Endothelial cell of hepatic sinusoid (primary cell): ENCODE data around the gene PPP4R4.

ENCODE experiments used
- in situ Hi-C: cut with HindIII; loops from 2 replicates; pipeline ENCODE4 v1.10.0; 2017; ENCODE audit warnings: low sequenced_read_pairs

PPP4R4 gene

GRCh38 chr14:94304243-94304642 is 130.1 kb downstream of the PPP4R4 start:
- in situ Hi-C loops = no loop called here

GRCh38 chr14:94305620-94306019 is 131.5 kb downstream of the PPP4R4 start:
- in situ Hi-C loops = no loop called here

GRCh38 chr14:94306047-94306978 is 132.2 kb downstream of the PPP4R4 start:
- in situ Hi-C loops = no loop called here

- in situ Hi-C loops = no loop called here
Observed at GRCh38 chr14:94307410-94307992, 133.4 kb downstream of the PPP4R4 start.

GRCh38 chr14:94309721-94310120 is 135.6 kb downstream of the PPP4R4 start:
- in situ Hi-C loops = no loop called here

- in situ Hi-C loops = no loop called here
Observed at GRCh38 chr14:94310248-94310647, 136.1 kb downstream of the PPP4R4 start.

- in situ Hi-C loops = no loop called here
Observed at GRCh38 chr14:94312481-94313246, 138.5 kb downstream of the PPP4R4 start.

GRCh38 chr14:94313991-94314655 is 140.0 kb downstream of the PPP4R4 start:
- in situ Hi-C loops = no loop called here

- in situ Hi-C loops = no loop called here
Observed at GRCh38 chr14:94314890-94315289, 140.8 kb downstream of the PPP4R4 start.

GRCh38 chr14:94316692-94317091 is 142.6 kb downstream of the PPP4R4 start:
- in situ Hi-C loops = no loop called here

GRCh38 chr14:94317259-94317658 is 143.1 kb downstream of the PPP4R4 start:
- in situ Hi-C loops = no loop called here

- in situ Hi-C loops = no loop called here
Observed at GRCh38 chr14:94320243-94320642, 146.1 kb downstream of the PPP4R4 start.

GRCh38 chr14:94321421-94322271 is 147.5 kb downstream of the PPP4R4 start:
- in situ Hi-C loops = no loop called here

- in situ Hi-C loops = no loop called here
Observed at GRCh38 chr14:94322648-94323570, 148.8 kb downstream of the PPP4R4 start, which contains the start of gene SERPINA6. Gene SERPINA6, minus strand, starts transcription at chr14:94323336. Its CDS starts 8,688 bp downstream, at chr14:94314648.

GRCh38 chr14:94328196-94328595 is 154.1 kb downstream of the PPP4R4 start:
- in situ Hi-C loops = no loop called here
